ENCODE results near the gene TRPM2.

DNA sequence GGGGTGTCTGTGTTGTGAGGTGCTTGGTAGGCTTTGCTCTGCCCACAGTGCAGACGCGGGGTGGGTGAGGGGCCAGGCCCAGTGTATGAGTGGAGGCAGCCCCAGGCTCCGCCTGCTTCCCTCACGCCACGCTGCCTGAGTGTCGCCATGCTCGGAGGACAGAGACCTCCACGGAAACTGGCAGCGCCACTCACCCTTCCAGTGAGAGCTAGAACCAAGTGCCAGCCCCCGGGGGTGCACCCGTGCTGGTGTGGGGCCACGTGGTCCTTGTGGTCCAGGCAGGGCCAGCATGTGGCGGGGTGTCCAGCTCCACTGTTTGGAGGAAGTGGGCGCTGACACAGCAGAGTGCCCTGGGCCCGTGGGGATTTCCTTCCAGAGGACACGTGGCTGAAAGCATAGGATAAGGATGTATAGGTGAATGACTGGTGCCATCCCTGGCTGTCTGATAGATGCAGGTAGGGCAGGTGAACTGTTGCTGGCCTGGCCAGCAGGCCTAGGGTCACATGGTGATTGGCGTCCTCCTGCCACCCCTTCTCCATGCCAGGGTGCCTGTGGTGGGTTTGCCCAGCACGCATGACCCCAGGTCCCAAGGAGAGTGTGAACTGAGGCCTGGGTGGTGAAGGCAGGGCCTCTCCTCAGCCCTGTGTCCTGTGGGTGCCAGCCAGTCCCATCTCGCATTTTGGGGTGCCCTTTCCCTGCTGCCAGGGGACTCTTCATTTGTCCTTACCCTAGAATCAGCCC lies 105.7 kb downstream of the TRPM2 start:
- TF ChIP-seq POLR2A (IDR thresholded peaks at IDR 0.05; ENCODE audit: low read depth, low read length), result no peak
- no peak for TF ChIP-seq FOS (IDR thresholded peaks at IDR 0.05; ENCODE audit: low read depth, low read length)
- TF ChIP-seq, protein P1, sequence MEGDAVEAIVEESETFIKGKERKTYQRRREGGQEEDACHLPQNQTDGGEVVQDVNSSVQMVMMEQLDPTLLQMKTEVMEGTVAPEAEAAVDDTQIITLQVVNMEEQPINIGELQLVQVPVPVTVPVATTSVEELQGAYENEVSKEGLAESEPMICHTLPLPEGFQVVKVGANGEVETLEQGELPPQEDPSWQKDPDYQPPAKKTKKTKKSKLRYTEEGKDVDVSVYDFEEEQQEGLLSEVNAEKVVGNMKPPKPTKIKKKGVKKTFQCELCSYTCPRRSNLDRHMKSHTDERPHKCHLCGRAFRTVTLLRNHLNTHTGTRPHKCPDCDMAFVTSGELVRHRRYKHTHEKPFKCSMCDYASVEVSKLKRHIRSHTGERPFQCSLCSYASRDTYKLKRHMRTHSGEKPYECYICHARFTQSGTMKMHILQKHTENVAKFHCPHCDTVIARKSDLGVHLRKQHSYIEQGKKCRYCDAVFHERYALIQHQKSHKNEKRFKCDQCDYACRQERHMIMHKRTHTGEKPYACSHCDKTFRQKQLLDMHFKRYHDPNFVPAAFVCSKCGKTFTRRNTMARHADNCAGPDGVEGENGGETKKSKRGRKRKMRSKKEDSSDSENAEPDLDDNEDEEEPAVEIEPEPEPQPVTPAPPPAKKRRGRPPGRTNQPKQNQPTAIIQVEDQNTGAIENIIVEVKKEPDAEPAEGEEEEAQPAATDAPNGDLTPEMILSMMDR (conservative IDR thresholded peaks at IDR 0.05; ENCODE audit: low read depth, low read length), result no peak
- TF ChIP-seq, protein P2, sequence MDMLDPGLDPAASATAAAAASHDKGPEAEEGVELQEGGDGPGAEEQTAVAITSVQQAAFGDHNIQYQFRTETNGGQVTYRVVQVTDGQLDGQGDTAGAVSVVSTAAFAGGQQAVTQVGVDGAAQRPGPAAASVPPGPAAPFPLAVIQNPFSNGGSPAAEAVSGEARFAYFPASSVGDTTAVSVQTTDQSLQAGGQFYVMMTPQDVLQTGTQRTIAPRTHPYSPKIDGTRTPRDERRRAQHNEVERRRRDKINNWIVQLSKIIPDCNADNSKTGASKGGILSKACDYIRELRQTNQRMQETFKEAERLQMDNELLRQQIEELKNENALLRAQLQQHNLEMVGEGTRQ (IDR thresholded peaks at IDR 0.05; ENCODE audit: low read depth, low read length), result no peak
- no peak for TF ChIP-seq SMC3 (IDR thresholded peaks at IDR 0.05; ENCODE audit: low read depth, low read length)
- no peak for TF ChIP-seq BHLHE40 (IDR thresholded peaks at IDR 0.05; ENCODE audit: low read depth, low read length)

Data from IMR-90 (cell line).